Measurements from ENCODE around the gene ASCL5.
"Not testable (repeated sequence)": the region's sequence is repeated elsewhere in the genome, so short reads cannot be mapped to it uniquely, and the experiment has no call there.

ASCL5 gene

GRCh38 chr1:201169971-201170532, 43.1 kb upstream of the ASCL5 start:
- H3K9ac ChIP-seq (ENCODE audit: insufficient read length), result no peak overlapping the region
- no peaks in the 10 kb centered on the region for H3K9me3 ChIP-seq (ENCODE audit: low read depth, low read length)
- TF ChIP-seq EZH2 (IDR thresholded peaks at IDR 0.05), result no peak
- DNase-seq (ENCODE audit: low read depth, low spot score), result no peak
- no peak overlapping the region for H3K4me3 ChIP-seq
- H3K27ac ChIP-seq, result no peak overlapping the region
- no peaks in the 10 kb centered on the region for H3K36me3 ChIP-seq (ENCODE audit: insufficient read depth, low read length)

GRCh38 chr1:201169203-201169602, 42.2 kb upstream of the ASCL5 start:
- Histone ChIP-seq H3K36me3 (ENCODE audit: insufficient read depth, low read length) (no peaks in the 10 kb centered on the region), H3K27ac (no peak overlapping the region), H3K4me3 (no peak overlapping the region), H3K9ac (ENCODE audit: insufficient read length) (no peak overlapping the region), H3K9me3 (ENCODE audit: low read depth, low read length) (no peaks in the 10 kb centered on the region)
- DNase-seq (ENCODE audit: low read depth, low spot score), result no peak
- TF ChIP-seq POLR2AphosphoS5 (IDR thresholded peaks at IDR 0.05; ENCODE audit: borderline replicate concordance, low read depth, low read length), result no peak
- TF ChIP-seq EZH2 (IDR thresholded peaks at IDR 0.05), result no peak

- no peak for DNase-seq (ENCODE audit: low read depth, low spot score)
- Histone ChIP-seq H3K9ac (ENCODE audit: insufficient read length) (no peak overlapping the region), H3K4me3 (no peak overlapping the region), H3K9me3 (ENCODE audit: low read depth, low read length) (no peaks in the 10 kb centered on the region), H3K27ac (no peak overlapping the region), H3K36me3 (ENCODE audit: insufficient read depth, low read length) (no peaks in the 10 kb centered on the region)
- TF ChIP-seq EZH2 (IDR thresholded peaks at IDR 0.05), result no peak
- no peak for TF ChIP-seq POLR2AphosphoS5 (IDR thresholded peaks at IDR 0.05; ENCODE audit: borderline replicate concordance, low read depth, low read length)
- TF ChIP-seq FOXP2 (optimal IDR thresholded peaks at IDR 0.05; ENCODE audit: control extremely low read depth, extremely low read length, insufficient read depth), result no peak
These were observed 40.3 kb upstream of the ASCL5 start for GRCh38 chr1:201167041-201167991.

- H3K9ac ChIP-seq (ENCODE audit: insufficient read length), result no peak overlapping the region
- TF ChIP-seq POLR2AphosphoS5 (IDR thresholded peaks at IDR 0.05; ENCODE audit: borderline replicate concordance, low read depth, low read length) (no peak), FOXP2 (optimal IDR thresholded peaks at IDR 0.05; ENCODE audit: control extremely low read depth, extremely low read length, insufficient read depth) (no peak), EZH2 (IDR thresholded peaks at IDR 0.05) (no peak)
- H3K9me3 ChIP-seq (ENCODE audit: low read depth, low read length), result no peaks in the 10 kb centered on the region
- no peaks in the 10 kb centered on the region for H3K36me3 ChIP-seq (ENCODE audit: insufficient read depth, low read length)
- H3K4me3 ChIP-seq, result no peak overlapping the region
- no peak overlapping the region for H3K27ac ChIP-seq
- DNase-seq (ENCODE audit: low read depth, low spot score), result no peak
These were observed 37.7 kb upstream of the ASCL5 start for GRCh38 chr1:201164645-201165044.

GRCh38 chr1:201163707-201164106, 36.7 kb upstream of the ASCL5 start:
- no peaks in the 10 kb centered on the region for H3K9me3 ChIP-seq (ENCODE audit: low read depth, low read length)
- DNase-seq (ENCODE audit: low read depth, low spot score), result no peak
- TF ChIP-seq EZH2 (IDR thresholded peaks at IDR 0.05) (no peak), POLR2AphosphoS5 (IDR thresholded peaks at IDR 0.05; ENCODE audit: borderline replicate concordance, low read depth, low read length) (no peak), FOXP2 (optimal IDR thresholded peaks at IDR 0.05; ENCODE audit: control extremely low read depth, extremely low read length, insufficient read depth) (no peak)
- H3K27ac ChIP-seq, result no peak overlapping the region
- H3K36me3 ChIP-seq (ENCODE audit: insufficient read depth, low read length), result no peaks in the 10 kb centered on the region
- H3K9ac ChIP-seq (ENCODE audit: insufficient read length), result no peak overlapping the region
- no peak overlapping the region for H3K4me3 ChIP-seq

GRCh38 chr1:201163036-201163435, 36.1 kb upstream of the ASCL5 start:
- H3K36me3 ChIP-seq (ENCODE audit: insufficient read depth, low read length); H3K27ac ChIP-seq; DNase-seq (ENCODE audit: low read depth, low spot score); H3K9ac ChIP-seq (ENCODE audit: insufficient read length); H3K4me3 ChIP-seq; H3K9me3 ChIP-seq (ENCODE audit: low read depth, low read length): not testable (repeated sequence)

- no peak overlapping the region for H3K4me3 ChIP-seq
- no peaks in the 10 kb centered on the region for H3K9me3 ChIP-seq (ENCODE audit: low read depth, low read length)
- no peak for DNase-seq (ENCODE audit: low read depth, low spot score)
- H3K9ac ChIP-seq (ENCODE audit: insufficient read length), result no peak overlapping the region
- TF ChIP-seq FOXP2 (optimal IDR thresholded peaks at IDR 0.05; ENCODE audit: control extremely low read depth, extremely low read length, insufficient read depth) (no peak), POLR2AphosphoS5 (IDR thresholded peaks at IDR 0.05; ENCODE audit: borderline replicate concordance, low read depth, low read length) (no peak), EZH2 (IDR thresholded peaks at IDR 0.05) (no peak)
- no peaks in the 10 kb centered on the region for H3K36me3 ChIP-seq (ENCODE audit: insufficient read depth, low read length)
- no peak overlapping the region for H3K27ac ChIP-seq
These were observed 31.0 kb upstream of the ASCL5 start for GRCh38 chr1:201157949-201158348.

GRCh38 chr1:201156819-201157218, 29.8 kb upstream of the ASCL5 start:
- Histone ChIP-seq H3K4me3 (no peak overlapping the region), H3K9ac (ENCODE audit: insufficient read length) (no peak overlapping the region), H3K27ac (no peak overlapping the region), H3K9me3 (ENCODE audit: low read depth, low read length) (no peaks in the 10 kb centered on the region), H3K36me3 (ENCODE audit: insufficient read depth, low read length) (peaks cover 9% of the 10 kb centered on the region)
- no peak for DNase-seq (ENCODE audit: low read depth, low spot score)
- TF ChIP-seq EZH2 (IDR thresholded peaks at IDR 0.05), result no peak
- TF ChIP-seq FOXP2 (optimal IDR thresholded peaks at IDR 0.05; ENCODE audit: control extremely low read depth, extremely low read length, insufficient read depth), result no peak
- no peak for TF ChIP-seq POLR2AphosphoS5 (IDR thresholded peaks at IDR 0.05; ENCODE audit: borderline replicate concordance, low read depth, low read length)

GRCh38 chr1:201156346-201156745, 29.4 kb upstream of the ASCL5 start:
- DNase-seq (ENCODE audit: low read depth, low spot score), result no peak
- no peak for TF ChIP-seq POLR2AphosphoS5 (IDR thresholded peaks at IDR 0.05; ENCODE audit: borderline replicate concordance, low read depth, low read length)
- no peak for TF ChIP-seq FOXP2 (optimal IDR thresholded peaks at IDR 0.05; ENCODE audit: control extremely low read depth, extremely low read length, insufficient read depth)
- TF ChIP-seq EZH2 (IDR thresholded peaks at IDR 0.05), result no peak
- Histone ChIP-seq H3K9ac (ENCODE audit: insufficient read length) (no peak overlapping the region), H3K27ac (no peak overlapping the region), H3K36me3 (ENCODE audit: insufficient read depth, low read length) (peaks cover 14% of the 10 kb centered on the region), H3K9me3 (ENCODE audit: low read depth, low read length) (no peaks in the 10 kb centered on the region), H3K4me3 (no peak overlapping the region)
